HG03469 (cell line): ENCODE measurements around the gene NINJ2.
"Not testable (repeated sequence)": the region's sequence is repeated elsewhere in the genome, so short reads cannot be mapped to it uniquely, and the experiment has no call there.

Experiments
- ATAC-seq: cut with Tn5 transposase; IDR thresholded peaks from one replicate; pipeline ENCODE4 v1.9.1; 2021; ENCODE audit warnings: mild to moderate bottlenecking, moderate library complexity, moderate number of reproducible peaks; ENCODE audit not compliant: unreplicated experiment

Gene NINJ2

DNA sequence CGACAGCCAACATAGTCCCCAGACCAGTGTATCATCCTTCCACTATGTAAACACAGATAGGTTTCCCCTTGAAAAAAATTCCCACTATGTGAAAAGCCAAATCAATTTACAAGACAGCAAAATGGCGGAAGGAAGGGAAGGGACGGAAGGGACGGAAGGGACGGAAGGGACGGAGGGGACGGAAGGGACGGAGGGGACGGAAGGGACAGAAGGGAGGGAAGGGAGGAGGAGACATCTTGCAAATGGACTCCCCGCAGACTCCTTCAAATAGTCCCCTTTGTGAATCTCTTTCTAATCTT lies 75.3 kb downstream of the NINJ2 start:
- no peak for ATAC-seq

DNA sequence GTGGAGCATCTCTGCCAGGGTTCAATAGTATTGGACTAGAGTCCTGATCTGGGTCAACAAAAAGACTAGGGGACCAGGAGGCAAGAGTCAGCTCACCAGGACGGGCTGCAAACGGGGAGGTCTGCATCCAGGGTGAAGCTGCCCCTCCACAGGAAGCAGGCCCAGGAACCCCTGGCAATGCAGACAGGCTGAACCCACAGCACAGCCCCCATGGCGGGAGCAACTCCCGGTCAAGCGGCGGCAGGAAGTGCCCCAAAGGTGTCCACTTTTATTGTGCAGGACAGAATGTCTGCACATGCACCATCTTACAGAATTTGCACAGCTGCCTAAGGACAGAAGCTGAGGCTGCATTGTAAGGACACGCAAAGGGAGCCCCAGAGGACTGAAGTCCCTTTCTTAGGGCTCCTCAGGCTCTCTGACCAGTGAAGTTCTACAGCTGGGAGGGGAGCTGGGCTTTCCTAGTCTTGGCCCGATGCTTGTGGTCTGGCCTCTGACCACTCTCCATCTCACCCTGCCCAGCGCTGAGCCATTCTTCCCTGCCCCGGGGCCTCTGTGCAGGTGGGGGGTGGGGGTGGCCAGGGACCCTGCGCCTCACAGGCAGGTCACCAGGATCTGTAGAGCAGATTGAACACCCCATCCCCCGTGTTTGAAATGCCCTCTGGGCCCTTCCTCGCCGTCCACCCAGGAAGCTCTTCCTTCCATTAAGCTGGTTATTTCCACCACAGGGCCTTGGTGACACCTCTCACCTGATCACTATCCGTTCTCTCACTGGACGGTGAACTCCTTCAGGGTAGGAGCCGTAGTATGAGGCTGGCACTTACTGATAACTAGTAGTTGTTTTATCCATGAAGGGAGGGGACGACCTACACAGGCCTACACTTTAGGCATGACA lies 75.9 kb downstream of the NINJ2 start:
- no peak for ATAC-seq

DNA sequence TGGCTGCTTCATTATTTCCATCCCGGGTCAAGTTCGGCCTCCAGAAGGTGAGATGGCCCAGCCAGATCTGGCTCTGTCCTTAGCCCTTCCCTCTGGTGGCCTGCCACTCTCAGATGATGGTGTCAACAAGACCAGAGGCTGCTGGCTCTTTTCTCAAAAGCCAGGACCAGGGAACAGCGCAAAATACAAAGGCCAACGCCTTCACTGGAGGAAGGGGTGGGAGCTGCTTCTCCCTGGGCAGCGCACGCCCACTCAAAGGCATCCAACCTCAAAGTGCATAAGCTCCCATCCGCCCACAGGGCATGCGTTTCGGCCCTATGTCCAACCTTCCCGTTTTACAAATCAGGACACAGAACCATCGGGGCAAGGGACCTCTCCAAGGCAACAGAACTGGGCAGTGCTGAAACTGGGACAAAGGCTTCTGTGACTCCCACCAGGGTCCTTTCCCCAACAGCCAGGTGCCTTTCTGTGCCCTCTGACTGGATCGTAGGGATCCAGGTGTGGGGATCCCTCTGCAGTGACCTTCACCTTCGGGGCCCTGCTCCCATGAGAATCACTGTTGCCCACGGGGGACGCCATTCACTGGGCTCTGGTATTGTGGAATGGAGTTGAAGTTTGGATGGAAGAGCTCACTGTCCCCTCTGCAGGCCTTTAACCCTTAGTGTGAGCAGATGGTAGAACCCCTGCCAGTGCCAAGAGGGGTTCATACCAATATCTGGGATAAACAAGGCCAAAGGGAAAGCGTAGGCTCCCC lies 76.8 kb downstream of the NINJ2 start:
- no peak for ATAC-seq

DNA sequence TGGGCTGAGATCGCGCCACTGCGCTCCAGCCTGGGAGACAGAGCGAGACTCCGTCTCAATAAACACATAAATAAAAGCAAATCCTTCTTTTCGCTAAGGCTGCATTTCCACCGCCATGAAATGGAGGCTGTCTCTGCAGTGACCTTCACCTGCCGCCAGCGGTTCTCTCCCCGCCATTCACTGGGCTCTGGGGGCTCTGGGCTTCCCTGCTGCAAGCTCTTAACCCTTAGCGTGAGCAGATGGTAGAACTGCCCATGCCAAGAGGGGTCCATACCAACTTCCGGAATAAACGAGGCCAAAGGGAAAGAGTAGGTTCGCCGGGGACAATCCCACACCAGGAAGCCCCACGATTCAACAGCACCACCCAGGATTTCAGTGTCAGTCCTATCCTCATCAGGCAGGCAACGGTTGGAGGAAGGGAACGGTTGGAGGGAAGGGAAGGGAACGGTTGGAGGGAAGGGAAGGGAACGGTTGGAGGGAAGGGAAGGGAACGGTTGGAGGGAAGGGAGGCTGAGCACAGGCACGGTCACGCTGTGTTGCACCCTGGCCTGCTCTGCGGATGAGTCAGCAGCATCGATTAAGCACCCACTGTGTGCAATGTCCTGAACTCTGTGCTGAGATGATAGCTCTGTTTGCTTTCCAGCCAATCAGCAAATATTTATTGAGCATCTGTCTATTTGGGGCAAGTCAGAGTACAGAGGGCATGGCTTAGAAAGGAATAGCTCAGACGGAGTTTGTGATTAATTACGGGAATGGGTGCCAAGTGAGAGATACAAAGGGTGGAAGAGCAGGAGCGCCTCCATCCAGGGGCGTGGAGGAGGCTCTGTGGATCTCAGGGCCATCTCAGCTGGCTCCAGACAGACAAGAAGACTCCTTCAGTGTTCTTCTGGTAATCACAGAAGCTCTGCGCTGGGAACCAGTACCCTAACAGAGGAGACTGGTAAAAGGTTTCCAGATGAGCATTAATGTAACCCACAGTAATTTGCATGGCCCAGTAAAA lies 77.9 kb downstream of the NINJ2 start:
- ATAC-seq: no peak

DNA sequence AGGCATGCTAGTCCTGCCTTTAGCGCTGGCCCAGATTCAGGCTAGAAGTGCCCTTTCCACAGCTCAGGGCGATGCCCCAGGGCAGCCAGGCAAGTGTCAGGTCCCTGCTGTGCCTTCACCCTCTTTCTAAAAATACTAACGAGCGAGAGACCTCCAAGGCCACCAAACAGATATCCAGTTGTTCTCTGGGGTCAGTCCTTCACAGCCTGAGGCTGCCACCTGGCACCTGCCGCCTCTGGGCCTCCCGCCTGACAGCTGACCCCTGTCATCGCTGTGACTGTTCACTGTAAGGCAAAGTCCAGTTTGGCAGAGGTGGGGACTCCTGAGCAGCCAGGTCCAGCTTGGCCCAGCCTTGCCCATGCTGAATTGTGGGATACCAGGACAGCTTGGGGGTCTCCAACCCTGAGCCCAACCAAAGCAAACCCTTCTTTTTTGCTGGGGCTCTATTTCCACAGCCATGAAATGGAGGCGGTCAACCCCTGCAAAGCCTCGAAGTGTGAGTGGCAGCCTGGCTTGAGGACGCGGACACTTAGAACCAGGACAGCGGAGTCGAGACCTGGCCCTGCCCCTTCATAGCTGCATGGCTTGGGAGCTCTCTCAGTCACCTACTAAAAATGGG lies 79.9 kb downstream of the NINJ2 start:
- no peak for ATAC-seq

DNA sequence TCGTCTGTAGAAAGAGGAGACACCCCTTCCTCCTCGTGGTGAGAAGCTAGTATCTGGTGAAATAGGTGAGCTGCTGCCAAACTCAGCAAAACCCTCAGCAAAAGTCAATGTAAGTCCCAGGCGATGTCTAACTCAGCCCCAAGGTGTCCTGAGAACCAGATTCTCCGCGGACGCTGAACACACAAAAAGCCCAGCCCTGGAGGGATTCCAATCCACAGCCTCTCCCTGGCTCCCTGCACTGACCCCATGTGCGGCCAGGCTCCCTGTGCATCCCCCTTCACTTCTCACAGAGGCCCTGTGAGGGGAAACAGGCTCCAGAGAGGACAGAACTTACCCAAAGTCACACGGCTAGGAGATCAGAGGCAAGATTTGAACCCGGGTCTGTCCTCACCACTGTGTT lies 81.5 kb downstream of the NINJ2 start:
- ATAC-seq: no peak

DNA sequence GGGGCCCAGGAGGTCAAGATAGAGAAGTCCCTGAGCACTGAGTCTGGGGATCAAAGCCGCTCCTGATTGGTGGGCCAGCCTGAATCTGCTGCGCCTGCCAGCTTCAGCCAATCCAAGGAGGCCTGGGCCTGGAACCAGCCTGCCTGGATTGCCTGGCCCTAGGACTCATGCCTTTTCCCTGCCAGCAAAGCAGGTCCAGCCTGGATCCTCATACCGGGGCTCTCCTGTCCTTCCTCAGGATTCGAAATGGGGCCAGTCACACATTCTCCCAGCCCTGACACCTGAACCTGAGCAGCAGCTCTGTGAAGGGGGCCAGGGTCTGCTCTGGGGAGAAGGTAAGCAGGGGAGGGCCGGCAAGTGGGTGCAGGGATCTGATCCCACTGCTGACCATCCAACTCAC lies 81.9 kb downstream of the NINJ2 start:
- no peak for ATAC-seq

DNA sequence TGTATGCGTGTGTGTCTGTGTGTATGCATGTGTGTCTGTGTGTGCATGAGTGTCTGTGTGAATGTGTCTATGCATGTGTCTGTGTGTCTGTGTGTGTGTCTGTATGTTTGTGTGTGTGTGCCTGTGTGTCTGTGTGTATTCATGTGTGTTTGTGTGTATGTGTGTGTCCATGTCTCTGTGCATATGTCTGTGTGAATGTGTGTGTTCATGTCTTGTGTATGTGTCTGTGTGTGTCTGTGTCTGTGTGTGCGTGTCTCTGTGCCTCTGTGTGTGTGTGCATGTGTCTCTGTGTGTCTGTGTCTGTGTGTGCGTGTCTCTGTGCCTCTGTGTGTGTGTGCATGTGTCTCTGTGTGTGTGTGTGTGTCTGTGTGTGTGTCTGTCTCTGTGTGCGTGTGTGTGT lies 82.4 kb downstream of the NINJ2 start:
- no peak for ATAC-seq

DNA sequence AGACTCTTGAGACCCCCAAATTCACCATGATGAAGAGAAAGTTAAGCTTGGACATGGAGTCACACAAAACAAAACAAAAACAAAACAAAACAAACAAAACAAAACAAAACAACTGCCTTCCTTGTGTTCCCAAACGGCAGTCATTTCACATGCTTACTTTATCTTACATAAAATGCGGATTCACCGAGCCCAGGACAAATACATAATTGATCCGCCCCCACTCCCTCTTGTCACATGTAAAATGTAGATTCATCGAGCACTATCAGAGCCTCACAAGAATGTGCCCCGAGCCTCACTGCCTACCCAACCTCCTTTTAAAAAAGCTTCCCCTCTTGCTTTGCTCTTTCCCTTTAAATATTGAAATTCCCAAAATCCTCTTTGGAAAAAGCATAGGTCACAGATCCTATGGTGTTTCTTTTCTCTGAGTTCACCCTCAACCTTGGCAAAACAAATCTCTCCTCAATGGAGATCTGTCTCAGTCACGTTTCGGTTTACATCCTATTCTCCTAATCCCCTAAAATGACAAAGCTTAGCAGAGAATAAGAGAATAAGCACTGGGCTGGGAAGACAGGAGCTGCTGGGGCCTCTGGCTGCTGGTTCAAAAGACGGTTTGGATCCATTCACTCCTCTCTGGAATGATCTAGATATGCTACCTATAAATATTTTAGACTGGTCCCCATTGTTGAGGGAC lies 83.7 kb downstream of the NINJ2 start:
- ATAC-seq: no peak

DNA sequence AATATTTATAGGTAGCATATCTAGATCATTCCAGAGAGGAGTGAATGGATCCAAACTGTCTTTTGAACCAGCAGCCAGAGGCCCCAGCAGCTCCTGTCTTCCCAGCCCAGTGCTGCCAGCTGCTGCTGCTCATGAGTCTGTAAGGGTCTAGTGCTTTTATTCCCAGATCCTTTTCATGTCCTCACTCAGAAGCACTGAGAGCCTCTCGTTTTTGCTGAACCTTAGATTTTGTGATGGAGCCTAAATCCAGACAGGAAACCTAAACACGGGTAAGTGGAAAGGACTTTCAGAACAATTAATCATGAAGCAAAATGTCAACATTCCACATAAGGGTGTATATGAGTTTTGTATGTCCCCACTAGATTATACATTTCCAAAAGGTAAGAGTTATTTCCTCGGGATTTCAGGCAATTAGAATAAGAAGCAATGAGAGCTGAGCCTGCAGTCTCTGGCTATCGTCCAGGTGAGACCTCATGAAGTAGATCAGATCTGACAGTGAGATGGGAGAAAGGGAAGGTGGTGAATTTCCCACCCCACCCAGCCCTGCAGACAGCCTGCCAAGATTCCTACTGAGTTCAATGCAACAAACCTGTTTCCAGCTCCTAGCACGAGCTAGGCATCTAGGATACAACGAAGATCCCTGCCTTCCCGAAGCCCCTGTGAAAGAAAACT lies 84.4 kb downstream of the NINJ2 start:
- no peak for ATAC-seq

DNA sequence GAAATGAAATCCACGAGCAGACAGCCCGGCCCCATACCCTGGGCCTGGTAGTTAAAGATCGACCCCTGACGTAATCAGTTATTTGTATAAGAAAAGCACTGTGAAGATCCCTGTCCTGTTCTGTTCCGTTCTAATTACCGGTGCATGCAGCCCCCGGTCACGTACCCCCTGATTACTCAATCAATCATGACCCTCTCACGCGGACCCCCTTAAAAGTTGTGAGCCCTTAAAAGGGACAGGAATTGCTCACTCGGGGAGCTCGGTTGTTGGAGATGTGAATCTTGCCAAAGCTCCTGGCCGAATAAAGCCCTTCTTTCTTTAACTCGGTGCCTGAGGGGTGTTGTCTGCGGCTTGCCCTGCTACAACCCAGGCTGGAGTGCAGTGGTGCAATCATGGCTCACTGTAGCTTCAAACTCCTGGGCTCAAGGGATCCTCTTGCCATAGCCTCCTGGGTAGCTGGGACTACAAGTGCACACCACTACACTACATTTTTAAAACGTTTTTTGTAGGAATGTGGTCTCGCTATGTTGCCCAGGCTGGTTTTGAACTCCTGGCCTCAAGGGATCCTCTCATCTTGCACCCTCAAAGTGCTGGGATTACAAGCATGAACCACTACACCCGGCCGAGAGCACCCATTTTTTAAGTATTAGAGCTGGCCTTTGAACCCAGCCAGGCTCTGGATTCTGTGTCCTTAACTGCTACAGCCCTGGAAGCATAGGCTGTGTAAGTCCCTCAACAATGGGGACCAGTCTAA lies 85.1 kb downstream of the NINJ2 start:
- ATAC-seq: not testable (repeated sequence)

DNA sequence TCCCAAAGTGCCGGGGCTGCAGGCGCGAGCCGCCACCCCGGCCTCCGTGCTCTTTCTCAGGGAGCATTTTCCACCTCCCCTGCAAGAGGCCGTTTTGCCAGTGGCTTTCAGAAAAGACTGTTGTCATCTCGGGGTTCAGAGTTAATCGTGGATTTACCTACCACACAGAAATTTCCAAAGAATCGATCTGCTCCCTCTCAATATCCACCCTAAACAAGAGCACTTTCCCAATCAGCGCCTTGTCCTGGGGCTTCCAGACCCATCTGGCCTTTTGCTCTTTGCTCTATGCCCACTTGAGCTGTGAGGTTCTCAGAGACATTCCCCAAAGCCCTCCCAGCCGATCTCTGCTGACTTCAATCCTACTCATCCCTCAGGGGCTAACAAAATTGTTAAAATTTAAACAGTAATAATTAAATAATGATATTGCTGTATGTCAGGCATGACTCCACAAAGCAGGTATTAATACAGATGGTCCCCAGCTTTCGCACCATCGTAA lies 86.6 kb downstream of the NINJ2 start:
- no peak for ATAC-seq

DNA sequence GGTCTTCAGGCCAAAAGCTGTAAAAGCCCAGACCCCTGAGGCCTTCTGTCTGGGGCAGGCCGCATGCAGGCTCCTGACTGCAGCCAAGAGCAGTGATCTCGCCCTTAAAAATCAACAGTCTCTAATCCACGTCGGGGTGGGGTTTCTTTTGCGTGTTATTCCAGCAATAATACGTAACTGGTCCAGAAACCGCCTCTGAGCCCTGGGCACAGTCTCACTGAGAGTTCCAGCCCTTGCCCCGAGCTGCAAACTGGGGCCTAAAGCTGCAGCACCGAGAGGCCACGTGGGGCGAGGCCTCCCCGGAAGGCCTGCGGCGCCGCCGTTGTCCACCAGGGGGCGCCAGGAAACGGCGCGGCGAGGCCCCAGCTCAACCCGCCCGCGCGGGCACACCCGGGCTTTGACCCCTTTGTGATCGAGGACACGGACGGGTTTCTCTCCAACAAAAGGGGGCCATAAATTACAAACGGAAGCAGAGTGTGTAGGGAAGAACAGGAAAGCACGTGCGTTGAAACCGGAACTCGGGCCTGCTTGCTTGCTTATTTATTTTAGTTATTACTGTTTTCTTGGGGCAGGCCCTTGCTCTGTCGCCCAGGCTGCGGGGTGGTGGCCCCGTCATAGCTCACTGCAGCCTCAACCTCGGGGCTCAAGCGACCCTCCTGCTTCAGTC lies 87.2 kb downstream of the NINJ2 start:
- ATAC-seq: no peak

DNA sequence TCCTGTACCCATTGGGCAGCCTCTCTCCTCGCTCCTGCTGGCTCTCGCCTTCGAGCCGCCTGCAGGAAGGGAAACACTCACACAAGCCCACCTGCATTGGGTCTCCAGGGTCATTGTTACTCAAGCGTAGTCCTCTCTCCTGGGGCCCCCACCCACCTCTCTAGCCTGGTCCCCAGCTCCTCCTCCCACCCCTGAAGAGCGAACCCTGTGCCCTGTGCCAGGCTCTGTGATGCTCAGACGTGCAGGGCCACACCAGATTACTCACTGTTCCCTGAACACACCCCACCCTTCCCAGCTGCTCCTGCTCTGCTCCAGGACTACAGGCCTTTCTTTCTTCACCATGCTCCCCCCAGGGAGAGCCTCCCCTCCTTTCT lies 88.1 kb downstream of the NINJ2 start:
- ATAC-seq: no peak

DNA sequence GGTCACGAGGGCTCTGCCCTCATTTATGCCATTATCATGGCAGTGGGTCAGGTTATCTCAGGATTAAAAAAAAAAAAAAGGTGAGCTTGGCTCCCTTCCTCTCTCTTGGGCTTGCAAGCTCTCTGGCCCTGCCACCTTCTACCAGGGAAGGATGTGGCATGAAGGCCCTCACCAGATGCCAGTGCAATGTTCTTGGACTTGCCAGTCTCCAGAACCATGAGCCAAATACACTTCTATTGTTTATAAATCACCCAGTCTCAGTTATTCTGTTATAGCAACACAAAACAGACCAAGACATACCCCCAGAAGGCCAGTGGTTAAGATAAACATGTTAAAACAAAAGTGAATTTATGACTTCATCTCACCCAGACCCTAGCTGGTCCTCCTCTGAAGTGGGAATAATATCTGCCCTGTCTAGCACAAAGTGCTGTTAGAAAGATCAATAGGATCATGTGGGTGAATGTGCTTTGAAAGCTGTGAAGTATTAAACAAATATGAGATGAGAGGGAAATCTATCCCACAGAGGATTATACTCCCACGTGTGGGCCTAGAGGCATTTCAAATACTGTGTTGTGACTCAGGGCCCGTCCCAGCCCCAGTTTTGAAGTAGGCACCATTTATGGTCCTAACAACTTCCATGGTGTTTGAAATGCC lies 88.6 kb downstream of the NINJ2 start:
- ATAC-seq: no peak

DNA sequence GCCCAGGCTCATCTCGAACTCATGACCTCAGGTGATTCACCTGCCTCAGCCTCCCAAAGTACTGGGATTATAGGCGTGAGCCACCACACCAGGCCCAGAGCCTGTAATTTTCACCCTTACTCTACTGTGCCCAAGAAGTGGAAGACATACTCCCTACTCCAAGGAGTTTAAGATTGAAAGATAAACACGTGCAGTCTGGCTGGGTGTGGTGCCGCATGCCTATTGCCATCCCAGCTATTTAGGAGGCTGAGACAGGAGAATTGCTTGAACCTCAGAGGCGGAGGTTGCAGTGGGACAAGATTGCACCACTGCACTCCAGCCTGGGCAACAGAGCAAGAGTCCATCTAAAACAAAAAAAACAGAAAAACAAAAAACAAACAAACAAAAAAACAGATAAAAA lies 90.0 kb downstream of the NINJ2 start:
- no peak for ATAC-seq

DNA sequence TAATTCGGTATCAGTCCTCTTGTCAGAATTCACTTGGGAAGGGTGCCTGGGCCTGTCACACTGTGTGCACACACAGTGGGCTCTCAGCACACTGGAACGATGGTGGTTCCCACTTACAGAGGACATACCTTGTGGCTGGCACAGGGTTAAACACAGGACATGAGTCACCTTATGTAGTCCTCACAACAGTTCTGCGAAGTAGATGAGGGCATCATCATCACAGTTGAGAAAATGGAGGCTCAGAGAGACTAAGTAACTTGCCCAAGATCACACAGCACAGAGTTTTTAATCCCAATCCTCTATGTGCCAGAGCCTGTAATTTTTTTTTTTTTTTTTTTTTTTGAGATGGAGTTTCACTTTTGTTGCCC lies 90.7 kb downstream of the NINJ2 start:
- no peak for ATAC-seq
